ENCODE data around the gene ATG10. TPM values are rescaled to one million over a fixed set of nuclear protein-coding genes. Genes with fewer than 3 reads are reported as not detected.

ATG10 gene
- total RNA-seq, 1 donor from 2014 or later: 4.2 TPM

DNA sequence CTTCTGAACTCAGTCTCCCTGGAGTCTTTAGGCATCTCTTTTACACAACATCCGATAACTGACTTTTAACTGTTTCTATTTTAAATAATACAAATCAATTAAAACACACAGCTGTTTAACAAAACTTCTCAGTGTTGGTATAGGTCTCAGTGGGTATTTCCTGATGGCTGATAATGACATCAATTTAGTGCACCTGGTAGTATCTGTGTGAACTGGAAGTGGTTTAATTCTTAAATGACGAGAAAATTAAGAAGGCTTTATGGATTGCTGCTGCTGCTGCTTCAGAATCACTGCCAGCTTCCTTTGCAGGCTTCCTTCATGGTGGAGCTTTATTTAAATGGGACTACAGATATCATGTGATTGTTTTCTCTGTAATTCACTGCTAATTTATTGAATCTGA is 214.0 kb downstream of the ATG10 start:
- intact Hi-C loops (cut with DNase I): no loop called here
- Histone ChIP-seq H3K4me3 (no peak overlapping the region), H3K4me1 (no peaks in the 10 kb centered on the region), H3K27me3 (no peaks in the 10 kb centered on the region), H3K9me3 (no peaks in the 10 kb centered on the region), H3K27ac (no peak overlapping the region), H3K36me3 (no peaks in the 10 kb centered on the region)
- TF ChIP-seq POLR2A (IDR thresholded peaks at IDR 0.05): no peak
- TF ChIP-seq POLR2AphosphoS5 (IDR thresholded peaks at IDR 0.05; ENCODE audit: insufficient read depth in 1 of 2, low read depth in 1 of 2): no peak
- TF ChIP-seq, protein P1, sequence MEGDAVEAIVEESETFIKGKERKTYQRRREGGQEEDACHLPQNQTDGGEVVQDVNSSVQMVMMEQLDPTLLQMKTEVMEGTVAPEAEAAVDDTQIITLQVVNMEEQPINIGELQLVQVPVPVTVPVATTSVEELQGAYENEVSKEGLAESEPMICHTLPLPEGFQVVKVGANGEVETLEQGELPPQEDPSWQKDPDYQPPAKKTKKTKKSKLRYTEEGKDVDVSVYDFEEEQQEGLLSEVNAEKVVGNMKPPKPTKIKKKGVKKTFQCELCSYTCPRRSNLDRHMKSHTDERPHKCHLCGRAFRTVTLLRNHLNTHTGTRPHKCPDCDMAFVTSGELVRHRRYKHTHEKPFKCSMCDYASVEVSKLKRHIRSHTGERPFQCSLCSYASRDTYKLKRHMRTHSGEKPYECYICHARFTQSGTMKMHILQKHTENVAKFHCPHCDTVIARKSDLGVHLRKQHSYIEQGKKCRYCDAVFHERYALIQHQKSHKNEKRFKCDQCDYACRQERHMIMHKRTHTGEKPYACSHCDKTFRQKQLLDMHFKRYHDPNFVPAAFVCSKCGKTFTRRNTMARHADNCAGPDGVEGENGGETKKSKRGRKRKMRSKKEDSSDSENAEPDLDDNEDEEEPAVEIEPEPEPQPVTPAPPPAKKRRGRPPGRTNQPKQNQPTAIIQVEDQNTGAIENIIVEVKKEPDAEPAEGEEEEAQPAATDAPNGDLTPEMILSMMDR (IDR thresholded peaks at IDR 0.05): no peak
- no peak for DNase-seq (ENCODE audit: extremely low spot score in 2 of 2)

DNA sequence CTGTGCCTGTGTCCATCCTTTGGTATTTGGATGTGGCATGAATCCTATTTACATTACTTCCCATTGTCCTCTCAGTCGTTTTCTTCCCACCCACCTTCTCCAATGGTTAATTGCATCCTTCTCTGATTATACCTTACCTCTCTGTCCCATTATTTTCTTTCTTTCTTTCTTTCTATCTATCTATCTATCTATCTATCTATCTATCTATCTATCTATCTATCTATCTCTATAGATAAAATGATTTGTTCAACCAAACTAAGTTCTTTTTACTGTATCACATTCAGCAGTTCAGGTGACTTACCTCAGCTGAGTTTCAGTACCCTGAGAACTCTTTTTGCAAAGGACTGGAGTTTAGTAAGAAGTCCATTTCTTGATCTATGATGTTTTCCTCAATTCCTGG is 225.7 kb downstream of the ATG10 start:
- DNase-seq (ENCODE audit: extremely low spot score in 2 of 2): no peak
- TF ChIP-seq POLR2AphosphoS5 (IDR thresholded peaks at IDR 0.05; ENCODE audit: insufficient read depth in 1 of 2, low read depth in 1 of 2) (no peak), POLR2A (IDR thresholded peaks at IDR 0.05) (no peak)
- TF ChIP-seq, protein P1 (IDR thresholded peaks at IDR 0.05): no peak
- no peaks in the 10 kb centered on the region for H3K27me3 ChIP-seq
- H3K27ac ChIP-seq: no peak overlapping the region
- no peaks in the 10 kb centered on the region for H3K9me3 ChIP-seq
- intact Hi-C loops (cut with DNase I): no loop called here
- no peaks in the 10 kb centered on the region for H3K36me3 ChIP-seq
- H3K4me1 ChIP-seq: no peaks in the 10 kb centered on the region
- no peak overlapping the region for H3K4me3 ChIP-seq

DNA sequence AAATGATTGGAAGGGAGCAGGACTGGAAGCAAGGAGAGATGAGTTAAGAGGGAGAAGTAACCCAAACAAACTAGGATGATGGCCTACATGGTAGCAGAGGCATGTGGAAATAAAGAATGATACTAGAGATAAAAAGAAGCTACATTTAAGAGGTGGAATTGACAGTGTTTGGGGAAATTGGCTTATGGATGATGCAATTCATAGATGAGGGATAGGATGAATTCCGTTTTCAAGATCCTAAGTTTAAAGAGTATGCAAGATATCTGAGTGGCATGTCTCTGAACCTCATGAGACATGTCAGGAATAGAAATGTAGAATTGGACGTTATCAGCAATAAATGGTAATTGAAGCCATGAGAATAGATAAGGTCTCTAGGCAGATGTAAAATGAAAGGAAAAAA is 232.7 kb downstream of the ATG10 start:
- Histone ChIP-seq H3K4me3 (no peak overlapping the region), H3K4me1 (no peaks in the 10 kb centered on the region), H3K36me3 (no peaks in the 10 kb centered on the region), H3K27me3 (no peaks in the 10 kb centered on the region), H3K27ac (no peak overlapping the region), H3K9me3 (no peaks in the 10 kb centered on the region)
- TF ChIP-seq POLR2A (IDR thresholded peaks at IDR 0.05) (no peak), POLR2AphosphoS5 (IDR thresholded peaks at IDR 0.05; ENCODE audit: insufficient read depth in 1 of 2, low read depth in 1 of 2) (no peak)
- TF ChIP-seq, protein P1 (IDR thresholded peaks at IDR 0.05): no peak
- intact Hi-C loops (cut with DNase I): no loop called here
- no peak for DNase-seq (ENCODE audit: extremely low spot score in 2 of 2)

DNA sequence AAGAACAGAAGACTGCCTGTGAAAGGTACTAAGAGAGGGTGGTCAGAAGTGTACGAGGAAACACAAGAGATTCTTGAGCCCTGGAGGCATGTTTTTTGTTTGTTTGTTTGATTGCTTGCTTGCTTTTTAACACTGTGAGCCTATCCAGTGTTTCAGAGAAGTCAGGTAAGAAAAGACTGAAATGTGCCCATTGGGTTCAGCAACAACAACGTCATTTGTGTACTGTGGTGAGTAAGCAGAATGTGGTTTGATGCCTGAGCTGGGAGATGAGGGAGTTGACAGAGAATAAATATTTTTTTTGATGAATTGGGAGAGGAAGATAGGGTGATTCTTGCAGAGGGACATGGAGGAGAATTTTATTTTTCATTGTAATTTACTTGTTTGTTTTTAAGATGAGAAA is 233.2 kb downstream of the ATG10 start:
- Histone ChIP-seq H3K4me1 (no peaks in the 10 kb centered on the region), H3K27ac (no peak overlapping the region), H3K36me3 (no peaks in the 10 kb centered on the region), H3K27me3 (no peaks in the 10 kb centered on the region), H3K9me3 (no peaks in the 10 kb centered on the region), H3K4me3 (no peak overlapping the region)
- intact Hi-C loops (cut with DNase I): no loop called here
- TF ChIP-seq, protein P1 (IDR thresholded peaks at IDR 0.05): no peak
- TF ChIP-seq POLR2AphosphoS5 (IDR thresholded peaks at IDR 0.05; ENCODE audit: insufficient read depth in 1 of 2, low read depth in 1 of 2) (no peak), POLR2A (IDR thresholded peaks at IDR 0.05) (no peak)
- no peak for DNase-seq (ENCODE audit: extremely low spot score in 2 of 2)

DNA sequence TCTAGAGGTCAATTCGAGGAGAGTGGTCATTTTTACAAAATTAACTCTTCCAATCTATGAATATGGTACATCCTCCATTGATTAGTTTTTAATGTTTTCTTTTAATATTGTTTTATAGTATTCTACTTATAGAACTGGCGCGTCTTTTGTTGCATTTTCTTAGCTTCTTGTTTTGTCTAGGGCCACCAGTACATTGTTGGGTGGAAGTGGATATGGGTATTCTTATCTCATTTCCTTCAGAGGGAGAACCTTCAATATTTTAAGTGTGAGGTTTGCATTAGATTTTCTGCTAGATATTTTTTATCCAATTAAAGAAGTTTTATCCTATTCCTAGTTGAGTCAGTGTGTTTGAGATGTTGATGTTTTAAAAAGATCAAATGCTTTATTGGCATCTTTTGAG is 236.5 kb downstream of the ATG10 start:
- H3K9me3 ChIP-seq: no peaks in the 10 kb centered on the region
- no peaks in the 10 kb centered on the region for H3K27me3 ChIP-seq
- H3K4me3 ChIP-seq: no peak overlapping the region
- H3K27ac ChIP-seq: no peak overlapping the region
- no peaks in the 10 kb centered on the region for H3K4me1 ChIP-seq
- no peak for DNase-seq (ENCODE audit: extremely low spot score in 2 of 2)
- TF ChIP-seq, protein P1 (IDR thresholded peaks at IDR 0.05): no peak
- TF ChIP-seq POLR2A (IDR thresholded peaks at IDR 0.05) (no peak), POLR2AphosphoS5 (IDR thresholded peaks at IDR 0.05; ENCODE audit: insufficient read depth in 1 of 2, low read depth in 1 of 2) (no peak)
- intact Hi-C loops (cut with DNase I): no loop called here
- no peaks in the 10 kb centered on the region for H3K36me3 ChIP-seq
